Ascending aorta (tissue), 2 donors: ENCODE results near the gene PRMT7. TPM values are rescaled to one million over a fixed set of nuclear protein-coding genes. Genes with fewer than 3 reads are reported as not detected.

Experiments
- DNase-seq, 2 donors: peaks; one replicate each; pipeline ENCODE4 v3.0.0-alpha.2; 2019; ENCODE audit warnings: low spot score in 2 of 2
- H3K27ac ChIP-seq, 2 donors: fragments of 200-600 bp; sonication (generic); one replicate each; pipeline ENCODE4 v1.5.1; 2016 to 2017; ENCODE audit warnings: mild to moderate bottlenecking in 1 of 2
- H3K27me3 ChIP-seq: fragments of 200-600 bp; sonication (generic); one replicate; pipeline ENCODE4 v1.5.1; 2017
- H3K36me3 ChIP-seq, 2 donors: fragments of 200-600 bp; sonication (generic); one replicate each; pipeline ENCODE4 v1.5.1; 2016
- H3K4me1 ChIP-seq, 2 donors: fragments of 200-600 bp; sonication (generic); one replicate each; pipeline ENCODE4 v1.5.1; 2016 to 2017; ENCODE audit warnings: mild to moderate bottlenecking in 1 of 2
- H3K4me3 ChIP-seq, 2 donors: fragments of 200-600 bp; sonication (generic); one replicate each; pipeline ENCODE4 v1.5.1; 2016 to 2017; ENCODE audit warnings: mild to moderate bottlenecking in 1 of 2
- H3K9me3 ChIP-seq, 2 donors: fragments of 200-600 bp; sonication (generic); one replicate each; pipeline ENCODE4 v1.5.1; 2016
- intact Hi-C: fragments of 100-400 bp; cut with DNase I; formaldehyde crosslinking; loops from one replicate; pipeline ENCODE4 v1.15.1; 2023
- total RNA-seq: library from RNA; depleted of rRNA; stranded (reverse); fragments of >200 nt; gene quantifications from one replicate; pipeline ENCODE4 v1.1.0, GENCODE V29; 2016
- TF ChIP-seq, protein P1 (sequence below), 3 experiments: fragments of 200-600 bp in 2 of 3; fragments of 450-650 bp in 1 of 3; sonication (generic) in 2 of 3; IDR thresholded peaks; one replicate each; pipeline ENCODE4 v1.5.1; 2016 to 2019; ENCODE audit warnings: antibody characterized with exemption in 3 of 3, mild to moderate bottlenecking in 1 of 3, moderate library complexity in 1 of 3

PRMT7 gene
- total RNA-seq, 1 donor from 2014 or later: 25.1 TPM

DNA sequence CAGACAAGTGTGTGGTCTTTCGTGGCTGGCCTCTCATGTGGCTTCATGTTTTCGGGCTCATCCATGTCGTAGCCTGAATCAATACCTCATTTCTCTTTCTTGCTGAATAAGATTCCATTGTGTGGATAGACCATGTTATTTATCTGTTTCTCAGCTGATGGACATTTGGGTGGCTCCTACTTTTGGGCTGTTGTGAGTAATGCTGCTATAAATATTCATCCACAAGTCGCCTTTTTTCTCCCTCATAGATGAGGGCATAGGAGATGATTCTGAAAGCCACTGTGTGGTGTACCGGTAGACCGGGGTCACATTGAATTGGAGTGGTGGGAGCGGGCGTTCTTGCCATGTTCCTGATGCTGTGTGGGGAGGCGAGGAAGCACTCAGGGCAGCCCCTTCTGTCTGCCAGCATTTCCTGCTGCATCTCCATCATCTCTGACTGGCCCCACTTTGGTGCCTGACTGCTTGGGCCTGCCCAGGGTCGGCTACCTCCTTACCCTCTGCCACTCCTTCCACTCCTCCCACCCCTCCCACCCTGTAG lies 40.1 kb downstream of the PRMT7 start:
- Histone ChIP-seq H3K4me1 (no peaks in the 10 kb centered on the region), H3K27ac (no peak overlapping the region), H3K36me3 (peaks cover 72 to 94% of the 10 kb centered on the region in 2 donors), H3K9me3 (no peaks in the 10 kb centered on the region), H3K4me3 (no peak overlapping the region), H3K27me3 (no peaks in the 10 kb centered on the region)
- TF ChIP-seq, protein P1, sequence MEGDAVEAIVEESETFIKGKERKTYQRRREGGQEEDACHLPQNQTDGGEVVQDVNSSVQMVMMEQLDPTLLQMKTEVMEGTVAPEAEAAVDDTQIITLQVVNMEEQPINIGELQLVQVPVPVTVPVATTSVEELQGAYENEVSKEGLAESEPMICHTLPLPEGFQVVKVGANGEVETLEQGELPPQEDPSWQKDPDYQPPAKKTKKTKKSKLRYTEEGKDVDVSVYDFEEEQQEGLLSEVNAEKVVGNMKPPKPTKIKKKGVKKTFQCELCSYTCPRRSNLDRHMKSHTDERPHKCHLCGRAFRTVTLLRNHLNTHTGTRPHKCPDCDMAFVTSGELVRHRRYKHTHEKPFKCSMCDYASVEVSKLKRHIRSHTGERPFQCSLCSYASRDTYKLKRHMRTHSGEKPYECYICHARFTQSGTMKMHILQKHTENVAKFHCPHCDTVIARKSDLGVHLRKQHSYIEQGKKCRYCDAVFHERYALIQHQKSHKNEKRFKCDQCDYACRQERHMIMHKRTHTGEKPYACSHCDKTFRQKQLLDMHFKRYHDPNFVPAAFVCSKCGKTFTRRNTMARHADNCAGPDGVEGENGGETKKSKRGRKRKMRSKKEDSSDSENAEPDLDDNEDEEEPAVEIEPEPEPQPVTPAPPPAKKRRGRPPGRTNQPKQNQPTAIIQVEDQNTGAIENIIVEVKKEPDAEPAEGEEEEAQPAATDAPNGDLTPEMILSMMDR (IDR thresholded peaks at IDR 0.05): no peak
- DNase-seq: no peak
- intact Hi-C loops: no loop called here

DNA sequence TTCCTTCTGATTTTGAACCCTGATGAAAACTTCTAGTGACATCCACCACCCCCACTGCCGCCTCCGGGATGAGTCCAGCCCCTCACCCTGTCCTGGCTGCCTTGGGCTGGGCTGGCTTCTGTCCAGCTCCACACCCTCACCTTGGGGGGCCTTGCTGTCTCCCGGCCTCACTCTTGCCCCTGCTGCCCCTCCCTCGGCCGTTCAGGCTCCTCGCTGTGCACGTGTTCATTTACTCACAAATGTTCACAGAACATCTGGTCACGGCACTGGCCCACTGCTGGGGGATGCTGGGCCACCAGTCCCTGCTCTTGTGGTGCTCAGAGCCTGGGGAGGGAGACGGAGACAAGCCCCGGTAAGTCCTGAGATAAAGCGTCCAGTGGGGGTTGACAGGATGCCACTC lies 40.6 kb downstream of the PRMT7 start:
- H3K27ac ChIP-seq: no peak overlapping the region
- no peaks in the 10 kb centered on the region for H3K27me3 ChIP-seq
- H3K36me3 ChIP-seq: peaks cover 73 to 94% of the 10 kb centered on the region in 2 donors
- TF ChIP-seq, protein P1 (IDR thresholded peaks at IDR 0.05): no peak
- H3K4me3 ChIP-seq: no peak overlapping the region
- H3K4me1 ChIP-seq: no peaks in the 10 kb centered on the region
- DNase-seq: no peak
- no peaks in the 10 kb centered on the region for H3K9me3 ChIP-seq
- intact Hi-C loops: no loop called here

DNA sequence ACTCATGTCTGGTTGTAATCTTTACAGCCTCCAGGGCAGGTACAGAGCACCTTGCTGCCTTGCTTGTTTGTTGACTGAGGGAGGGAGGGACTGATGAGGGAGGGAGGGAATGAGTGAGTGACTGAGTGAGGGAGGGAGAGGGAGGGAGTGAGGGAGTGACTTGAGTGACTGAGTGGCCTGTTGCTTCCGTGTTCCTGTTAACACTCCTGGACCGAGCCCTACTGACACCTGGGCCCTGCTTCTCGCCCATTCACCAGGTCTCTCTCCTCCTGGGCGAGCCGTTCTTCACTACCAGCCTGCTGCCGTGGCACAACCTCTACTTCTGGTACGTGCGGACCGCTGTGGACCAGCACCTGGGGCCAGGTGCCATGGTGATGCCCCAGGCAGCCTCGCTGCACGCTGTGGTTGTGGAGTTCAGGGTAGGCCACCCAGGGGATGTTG lies 41.2 kb downstream of the PRMT7 start:
- TF ChIP-seq, protein P1 (IDR thresholded peaks at IDR 0.05): no peak
- Histone ChIP-seq H3K4me1 (no peaks in the 10 kb centered on the region), H3K36me3 (peaks cover 78 to 94% of the 10 kb centered on the region in 2 donors), H3K4me3 (no peak overlapping the region), H3K27me3 (no peaks in the 10 kb centered on the region), H3K9me3 (no peaks in the 10 kb centered on the region), H3K27ac (no peak overlapping the region)
- DNase-seq: no peak
- intact Hi-C loops: no loop called here

DNA sequence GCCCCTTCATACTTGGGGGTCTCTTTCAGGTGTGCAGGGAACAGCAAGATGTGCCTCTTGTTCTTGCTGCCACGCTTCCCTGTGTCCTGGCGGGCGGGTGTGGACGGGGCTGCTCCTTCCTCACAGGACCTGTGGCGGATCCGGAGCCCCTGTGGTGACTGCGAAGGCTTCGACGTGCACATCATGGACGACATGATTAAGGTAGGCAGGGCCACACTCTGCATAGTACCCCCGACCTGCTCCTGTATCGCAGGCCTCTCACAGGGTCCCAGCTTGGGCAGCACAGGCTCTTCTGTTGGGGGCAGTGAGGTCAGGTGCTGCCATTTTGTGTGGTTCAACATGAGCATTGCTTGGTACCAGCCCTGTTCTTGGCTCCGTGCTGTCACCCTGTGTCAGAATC lies 42.5 kb downstream of the PRMT7 start:
- TF ChIP-seq, protein P1 (IDR thresholded peaks at IDR 0.05): no peak
- no peak overlapping the region for H3K27ac ChIP-seq
- no peaks in the 10 kb centered on the region for H3K9me3 ChIP-seq
- peaks cover 80 to 93% of the 10 kb centered on the region in 2 donors for H3K36me3 ChIP-seq
- no peaks in the 10 kb centered on the region for H3K4me1 ChIP-seq
- intact Hi-C loops: no loop called here
- no peaks in the 10 kb centered on the region for H3K27me3 ChIP-seq
- no peak overlapping the region for H3K4me3 ChIP-seq
- no peak for DNase-seq

DNA sequence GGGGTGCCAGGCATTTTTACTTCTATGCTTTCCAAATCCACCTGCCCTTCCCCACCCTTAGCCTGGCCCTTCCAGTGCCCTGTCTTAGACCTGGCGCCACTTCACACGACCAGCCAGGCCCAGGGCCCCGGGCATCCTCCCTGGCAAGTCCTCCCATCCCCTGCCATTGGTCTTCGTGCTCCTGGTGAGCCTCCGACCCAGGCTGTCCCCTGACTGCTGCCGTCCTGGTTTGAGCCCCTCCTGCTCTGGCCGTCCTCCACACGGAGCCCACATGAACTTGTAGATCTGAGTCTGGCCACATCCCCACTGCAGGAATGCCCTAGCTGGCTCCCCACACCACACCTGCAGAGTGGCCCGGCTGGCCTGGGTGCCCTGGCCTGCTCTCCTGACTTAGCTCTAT lies 44.0 kb downstream of the PRMT7 start:
- Histone ChIP-seq H3K9me3 (no peaks in the 10 kb centered on the region), H3K27me3 (no peaks in the 10 kb centered on the region), H3K27ac (no peak overlapping the region), H3K4me3 (no peak overlapping the region), H3K36me3 (peaks cover 79 to 82% of the 10 kb centered on the region in 2 donors), H3K4me1 (no peaks in the 10 kb centered on the region)
- DNase-seq: no peak
- intact Hi-C loops: no loop called here
- TF ChIP-seq, protein P1 (IDR thresholded peaks at IDR 0.05): no peak
